Central memory CD4-positive, alpha-beta T cell (primary cell): ENCODE results near the gene COA7.
A peak's percentile ranks its signal among the peaks of the same experiment; 100 is the strongest.
"Not testable (repeated sequence)": the region's sequence is repeated elsewhere in the genome, so short reads cannot be mapped to it uniquely, and the experiment has no call there.

ENCODE experiments used
- DNase-seq: peaks from one replicate; pipeline ENCODE4 v3.0.0; 2022

The COA7 gene

DNA sequence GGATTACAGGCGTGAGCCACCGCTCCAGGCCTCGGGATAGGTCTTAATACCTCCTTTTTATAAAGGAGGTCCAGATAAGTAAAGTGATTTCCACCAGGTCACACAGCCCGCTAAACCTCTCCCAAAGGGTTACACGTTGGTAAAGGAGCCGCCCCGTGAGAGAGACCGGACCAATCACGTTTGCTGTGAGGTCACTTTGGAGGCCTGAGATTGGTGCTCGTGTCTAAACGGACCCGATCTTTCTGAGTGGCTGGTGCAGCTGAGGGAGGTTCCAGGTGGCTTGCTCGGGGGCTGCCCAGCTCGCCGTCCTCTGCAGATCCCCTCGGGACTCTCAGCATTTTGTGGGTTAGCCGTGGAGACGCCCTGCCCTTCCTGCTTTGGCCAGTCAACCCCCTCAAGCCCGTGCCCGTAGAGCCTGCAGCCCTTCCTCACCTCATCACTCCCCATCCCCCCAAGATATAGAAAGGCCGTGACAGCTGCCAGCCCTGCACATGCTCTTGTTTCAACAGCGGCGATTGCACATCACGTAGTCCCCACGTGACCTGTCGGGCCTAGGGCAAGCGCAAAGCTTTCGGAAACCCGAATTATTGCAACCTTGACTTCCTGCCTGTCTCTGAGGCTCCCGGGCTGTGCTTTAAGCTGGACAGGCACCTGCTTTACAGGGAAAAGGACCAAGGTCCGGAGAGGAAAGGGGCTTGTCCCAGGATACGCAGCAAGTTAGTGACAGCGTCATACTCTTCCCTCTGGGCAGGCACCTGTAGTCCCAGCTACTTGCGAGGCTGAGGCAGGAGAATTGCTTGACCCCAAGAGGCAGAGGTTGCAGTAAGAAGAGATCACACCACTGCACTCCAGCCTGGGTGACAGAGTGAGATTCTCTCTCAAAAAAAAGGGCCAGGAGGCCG is 5.0 kb upstream of the COA7 start:
- DNase-seq: peak; percentile 83

DNA sequence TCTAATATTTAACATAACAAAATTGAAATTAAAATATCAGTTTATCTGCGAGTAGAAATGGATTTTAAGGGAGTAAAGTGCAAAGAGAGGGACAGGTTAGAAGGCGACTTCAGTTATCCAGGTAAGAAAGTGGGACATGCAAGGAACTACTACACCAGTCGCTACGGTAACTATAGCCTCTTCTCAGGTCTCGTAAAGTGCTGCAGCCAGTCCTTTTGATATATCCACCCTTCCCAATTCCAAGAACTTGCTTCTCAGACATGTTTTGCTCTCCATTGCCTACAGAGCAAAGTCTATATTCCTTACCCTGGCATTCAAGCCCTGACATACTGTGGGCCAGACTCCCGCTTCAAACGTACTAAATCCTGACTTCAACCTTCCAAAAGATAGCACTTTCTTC is 2.5 kb downstream of the COA7 start:
- no peak for DNase-seq

DNA sequence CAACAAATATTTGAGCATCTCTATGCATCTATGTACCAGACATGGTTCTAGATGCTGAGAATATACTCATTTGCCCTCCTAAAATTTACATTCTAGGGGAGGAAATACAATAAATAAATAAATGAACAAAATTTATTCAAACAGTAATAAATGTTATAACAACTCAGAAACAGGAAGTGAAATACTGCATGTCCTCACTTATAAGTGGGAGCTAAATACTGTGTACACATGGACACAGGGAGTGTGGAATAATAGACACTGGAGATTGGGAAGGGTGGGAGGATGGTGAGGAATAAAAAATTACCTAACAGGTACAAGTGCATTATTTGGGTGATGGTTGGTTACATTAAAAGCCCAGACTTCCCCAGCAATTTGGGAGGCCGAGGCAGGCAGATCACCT is 4.3 kb downstream of the COA7 start:
- no peak for DNase-seq

DNA sequence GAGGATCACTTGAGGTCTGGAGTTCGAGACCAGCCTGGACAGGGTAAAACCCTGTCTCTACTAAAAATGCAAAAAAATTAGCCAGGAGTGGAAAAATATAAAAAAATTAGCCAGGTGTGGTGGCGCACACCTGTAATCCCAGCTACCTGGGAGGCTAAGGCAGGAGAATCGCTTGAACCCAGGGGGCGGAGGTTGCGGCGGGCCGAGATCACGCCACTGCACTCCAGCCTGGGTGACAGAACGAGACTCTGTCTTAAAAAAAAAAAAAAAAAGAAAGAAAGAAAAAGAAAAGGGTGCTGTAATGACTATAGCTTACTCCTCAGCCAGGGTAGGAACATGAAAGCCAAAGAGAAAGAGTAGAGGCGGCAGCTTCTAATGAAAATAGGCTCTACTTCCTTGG is 4.8 kb downstream of the COA7 start:
- not testable (repeated sequence) for DNase-seq

DNA sequence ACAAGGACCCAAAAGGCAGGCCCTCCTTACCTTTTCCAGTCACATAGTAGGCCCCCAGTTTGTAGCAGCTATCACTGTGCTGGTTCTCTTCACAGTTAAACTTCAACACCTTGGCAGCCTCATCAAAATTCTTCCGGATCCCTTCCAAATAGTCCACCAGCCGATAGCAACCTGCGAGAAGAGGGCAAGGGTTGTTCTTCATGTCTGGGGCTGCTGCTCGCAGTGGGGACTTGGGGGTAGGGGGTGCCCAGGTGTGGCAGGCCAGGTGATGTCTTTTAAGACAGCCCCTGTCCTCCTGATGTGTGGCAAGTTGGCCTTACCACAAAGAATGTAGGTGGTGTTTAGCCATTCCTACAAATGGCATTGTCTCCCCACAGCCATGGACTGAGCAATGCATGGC is 5.5 kb downstream of the COA7 start:
- DNase-seq: no peak

DNA sequence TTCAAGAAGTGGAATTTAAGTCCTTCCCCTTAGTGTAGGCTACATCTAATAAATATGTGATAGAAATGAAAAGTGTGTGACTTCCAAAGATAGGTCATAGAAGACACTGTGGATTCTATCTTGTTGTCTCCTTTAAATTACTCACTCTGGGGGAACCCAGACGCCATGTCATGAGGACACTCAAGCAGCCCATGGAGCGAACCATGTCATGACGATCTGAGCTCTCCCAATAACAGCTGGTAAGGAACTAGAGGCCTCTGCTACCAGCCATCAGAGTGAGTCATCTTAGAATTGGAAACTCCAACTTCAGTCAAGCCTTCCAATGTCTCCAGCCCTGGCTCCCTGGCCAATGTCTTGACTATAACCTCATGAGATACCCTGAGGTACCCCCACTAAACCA is 6.3 kb downstream of the COA7 start:
- DNase-seq: no peak

DNA sequence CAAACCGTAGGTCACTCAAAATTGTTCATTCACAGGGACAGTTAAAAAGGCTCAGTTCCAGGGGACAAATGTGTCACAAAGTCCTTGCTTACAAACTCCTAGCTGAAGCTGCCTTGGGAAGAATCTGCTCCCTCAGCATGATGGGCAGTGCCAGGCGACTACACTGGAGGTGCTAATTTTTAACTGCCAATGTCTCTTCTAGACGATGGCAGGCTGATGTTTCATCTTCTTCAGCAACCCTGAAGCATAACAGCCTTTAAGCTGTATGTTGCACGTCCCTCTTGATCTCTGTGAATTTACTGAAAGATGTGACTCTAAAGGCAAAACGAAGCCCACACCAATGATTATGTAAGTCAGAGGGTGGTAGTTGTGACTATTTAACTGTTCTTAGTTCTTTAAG is 11.3 kb downstream of the COA7 start:
- no peak for DNase-seq

DNA sequence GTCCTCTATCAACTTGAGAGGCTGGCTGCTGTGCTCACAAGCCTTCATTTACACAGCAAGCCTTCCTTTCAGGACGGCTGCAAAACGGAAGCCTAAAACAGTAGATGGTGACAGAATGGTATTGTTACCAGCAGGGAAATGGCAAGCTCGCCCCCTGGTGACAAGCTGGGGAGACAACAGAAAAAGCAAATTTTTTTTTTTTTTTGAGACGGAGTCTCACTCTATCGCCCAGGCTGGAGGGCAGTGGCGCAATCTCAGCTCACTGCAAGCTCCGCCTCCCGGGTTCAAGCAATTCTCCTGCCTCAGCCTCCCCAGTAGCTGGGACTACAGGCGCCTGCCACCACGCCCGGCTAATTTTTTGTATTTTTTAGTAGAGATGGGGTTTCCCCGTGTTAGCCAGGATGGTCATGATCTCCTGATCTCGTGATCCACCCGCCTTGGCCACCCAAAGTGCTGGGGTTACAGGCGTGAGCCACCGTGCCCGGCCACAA is 11.8 kb downstream of the COA7 start:
- peak; percentile 78 for DNase-seq

DNA sequence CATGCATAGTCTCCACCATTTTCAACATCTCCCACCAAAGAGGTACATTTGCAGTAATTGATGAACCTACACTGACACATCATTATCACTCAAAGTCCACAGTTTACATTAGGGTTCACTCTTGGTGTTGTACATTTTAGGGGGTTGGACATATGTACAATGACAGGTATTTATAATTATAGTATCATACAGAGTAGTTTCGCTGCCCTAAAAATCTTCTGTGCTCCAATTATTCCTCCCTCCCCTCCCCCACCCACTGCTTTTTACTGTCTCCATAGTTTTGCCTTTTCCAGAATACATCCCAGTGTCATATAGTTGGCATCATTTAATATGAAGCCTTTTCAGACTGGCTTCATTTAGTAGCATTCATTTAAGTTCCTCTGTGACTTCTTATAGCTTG is 13.6 kb downstream of the COA7 start:
- DNase-seq: no peak

DNA sequence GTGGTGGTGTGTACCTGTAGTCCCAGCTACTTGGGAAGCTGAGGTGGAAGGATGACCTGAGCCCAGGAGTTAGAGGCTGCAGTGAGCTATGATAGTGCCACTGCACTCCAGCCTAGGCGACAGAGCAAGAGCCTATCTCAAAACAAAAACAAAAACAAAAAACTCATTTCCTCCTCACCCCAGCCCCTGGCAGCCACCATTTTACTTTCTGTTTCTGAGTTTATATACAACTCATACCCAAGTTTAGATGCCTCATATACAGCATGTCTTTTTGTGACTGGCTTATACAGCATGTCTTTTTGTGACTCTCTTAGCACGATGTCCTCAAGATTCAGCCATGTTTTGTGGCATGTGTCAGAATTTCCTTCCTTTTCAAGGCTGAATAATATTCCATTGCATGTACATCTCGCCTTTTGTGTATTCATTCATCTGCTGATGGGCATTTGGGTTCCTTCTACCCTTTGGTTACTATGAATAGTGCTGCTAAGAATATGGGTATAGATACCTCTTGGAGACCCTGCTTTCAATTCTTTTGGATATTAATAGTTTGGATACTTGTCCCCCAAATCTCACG is 14.7 kb downstream of the COA7 start:
- DNase-seq: no peak

DNA sequence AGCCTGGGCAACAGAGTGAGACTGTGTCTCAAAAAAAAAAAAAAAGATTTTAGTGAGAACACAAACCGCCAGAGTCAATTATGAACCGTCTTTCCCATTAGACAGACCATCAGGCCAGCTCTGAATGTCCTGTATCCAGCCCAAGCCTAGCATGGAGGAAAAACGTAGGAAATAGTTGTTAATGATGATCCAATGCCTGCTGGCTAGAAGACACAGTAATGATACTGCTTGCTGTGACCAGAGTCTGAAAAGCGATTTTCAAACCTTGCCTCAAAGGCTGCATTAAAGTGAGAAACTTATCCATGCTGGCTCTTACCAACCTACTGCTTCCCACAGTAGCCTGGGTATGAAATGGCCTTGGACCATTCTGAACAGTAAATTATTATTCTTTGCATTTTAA is 17.0 kb downstream of the COA7 start:
- DNase-seq: no peak

DNA sequence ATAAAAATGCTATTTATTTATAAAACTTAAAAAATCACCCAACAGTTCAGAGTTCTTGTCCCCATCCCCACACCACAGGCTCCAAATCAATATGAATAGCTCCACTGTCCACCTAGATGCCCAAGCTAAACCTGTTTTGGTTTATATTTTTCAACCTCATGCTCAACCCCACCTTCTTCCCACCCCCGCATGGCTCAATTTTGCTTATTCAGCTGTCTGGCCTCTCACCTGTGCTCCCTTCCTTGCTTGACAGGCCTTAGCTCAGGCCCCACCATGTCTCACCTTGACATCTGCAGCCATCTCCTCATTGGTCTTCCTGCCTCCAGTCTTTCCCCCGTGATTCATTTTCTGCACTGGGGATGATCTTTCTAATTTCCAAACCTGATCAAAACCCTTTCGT is 17.8 kb downstream of the COA7 start:
- no peak for DNase-seq

DNA sequence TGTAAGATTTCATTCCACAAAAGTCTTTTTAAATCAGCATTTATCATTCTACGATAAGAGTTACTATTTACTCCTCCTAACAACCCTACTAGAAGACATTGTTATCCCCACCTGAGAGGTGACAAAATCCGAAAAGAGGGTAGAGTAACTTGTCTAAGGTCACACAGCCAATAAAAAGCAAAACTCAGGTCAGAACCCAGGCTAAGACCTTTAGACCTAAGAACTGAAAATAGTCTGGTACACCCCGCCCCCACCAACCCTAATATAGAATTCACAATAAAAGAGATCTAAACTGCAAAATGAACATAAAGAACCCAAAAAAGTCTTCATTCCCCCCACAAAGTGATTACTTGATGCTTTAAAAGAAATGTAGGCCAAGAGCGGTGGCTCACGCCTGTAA is 18.6 kb downstream of the COA7 start:
- DNase-seq: no peak

DNA sequence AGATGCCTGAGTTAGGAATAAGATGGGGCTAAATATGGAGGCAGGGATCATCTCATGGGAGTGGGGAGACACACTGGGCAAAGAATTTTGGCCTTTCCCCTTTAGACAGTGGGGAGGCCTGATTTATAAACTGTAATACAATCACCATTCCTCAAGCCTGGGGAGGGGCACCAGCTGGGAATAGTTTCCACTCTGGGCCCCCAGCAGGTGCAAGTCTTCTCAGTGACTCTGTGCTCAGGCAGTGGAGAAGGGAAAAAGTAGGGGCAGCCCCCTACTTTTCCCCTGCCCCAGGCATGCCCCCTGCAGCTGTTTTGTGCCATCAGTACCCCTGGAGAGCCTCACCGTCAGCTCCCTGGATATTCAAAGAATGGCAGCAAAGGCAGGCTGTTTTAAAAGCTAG is 19.1 kb downstream of the COA7 start:
- no peak for DNase-seq

DNA sequence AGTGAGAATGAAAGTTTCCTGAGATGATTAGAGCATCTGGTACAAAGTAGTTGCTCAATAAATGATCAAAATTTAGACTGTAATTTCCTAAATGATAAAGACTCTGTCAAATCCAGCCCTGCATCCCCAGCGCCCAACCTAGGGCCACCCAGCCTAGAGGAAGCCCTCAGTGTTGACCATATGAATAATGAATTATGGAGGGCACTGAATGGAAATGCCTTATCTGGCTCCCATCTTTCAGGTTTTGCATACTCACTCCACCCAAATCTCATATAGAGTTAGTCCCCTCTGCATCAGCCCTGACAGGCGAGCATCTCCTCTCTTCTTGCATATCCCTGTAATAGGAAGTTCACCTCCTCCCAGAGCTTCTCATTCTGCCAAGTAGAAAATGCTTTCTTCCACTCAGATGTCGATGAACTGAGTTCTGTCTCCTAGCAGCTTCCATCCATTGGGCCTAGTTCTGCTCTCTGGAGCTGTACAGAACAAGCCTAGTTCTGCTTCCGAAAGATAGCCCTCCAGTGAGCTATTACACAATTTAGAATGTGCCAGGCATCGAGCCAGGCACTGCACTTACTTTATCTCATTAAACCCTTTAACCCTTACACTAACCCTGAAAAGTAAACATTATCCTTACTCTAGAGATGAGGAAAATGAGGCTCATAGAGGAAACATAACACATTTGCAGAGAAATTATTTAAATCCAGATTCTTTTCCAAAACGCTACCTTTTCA is 20.9 kb downstream of the COA7 start:
- no peak for DNase-seq

DNA sequence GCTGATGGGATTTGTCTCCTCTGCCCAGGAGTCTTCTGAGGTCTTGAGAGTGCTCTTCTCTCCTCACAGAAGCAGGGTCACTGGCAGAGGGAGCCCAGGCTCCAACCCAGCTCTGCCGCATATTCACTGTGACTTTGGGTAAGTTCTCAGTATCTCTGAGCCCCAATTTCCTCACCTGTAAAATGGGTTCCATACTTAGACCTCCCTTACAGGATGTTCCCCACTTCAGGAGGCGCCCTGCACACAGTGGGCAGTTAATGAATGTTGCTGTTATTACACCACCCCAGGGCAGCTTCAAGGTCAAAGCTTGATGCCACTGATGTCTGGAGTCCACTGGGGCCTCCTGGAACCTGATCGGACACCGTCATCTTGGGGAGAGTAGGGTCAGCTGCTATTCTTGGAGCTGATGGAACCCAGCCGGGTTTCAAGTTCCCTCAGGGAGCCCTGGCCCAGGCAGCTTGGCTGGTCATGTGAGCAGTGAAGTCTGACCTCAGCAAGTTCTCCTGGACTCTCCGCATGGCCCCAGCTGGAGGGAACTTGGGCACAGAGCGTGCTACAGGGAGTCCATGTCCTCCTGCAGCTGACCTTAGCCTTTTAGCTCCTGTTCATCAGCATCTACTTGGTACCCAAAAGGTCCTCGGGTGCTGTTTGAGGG is 21.8 kb downstream of the COA7 start:
- no peak for DNase-seq

DNA sequence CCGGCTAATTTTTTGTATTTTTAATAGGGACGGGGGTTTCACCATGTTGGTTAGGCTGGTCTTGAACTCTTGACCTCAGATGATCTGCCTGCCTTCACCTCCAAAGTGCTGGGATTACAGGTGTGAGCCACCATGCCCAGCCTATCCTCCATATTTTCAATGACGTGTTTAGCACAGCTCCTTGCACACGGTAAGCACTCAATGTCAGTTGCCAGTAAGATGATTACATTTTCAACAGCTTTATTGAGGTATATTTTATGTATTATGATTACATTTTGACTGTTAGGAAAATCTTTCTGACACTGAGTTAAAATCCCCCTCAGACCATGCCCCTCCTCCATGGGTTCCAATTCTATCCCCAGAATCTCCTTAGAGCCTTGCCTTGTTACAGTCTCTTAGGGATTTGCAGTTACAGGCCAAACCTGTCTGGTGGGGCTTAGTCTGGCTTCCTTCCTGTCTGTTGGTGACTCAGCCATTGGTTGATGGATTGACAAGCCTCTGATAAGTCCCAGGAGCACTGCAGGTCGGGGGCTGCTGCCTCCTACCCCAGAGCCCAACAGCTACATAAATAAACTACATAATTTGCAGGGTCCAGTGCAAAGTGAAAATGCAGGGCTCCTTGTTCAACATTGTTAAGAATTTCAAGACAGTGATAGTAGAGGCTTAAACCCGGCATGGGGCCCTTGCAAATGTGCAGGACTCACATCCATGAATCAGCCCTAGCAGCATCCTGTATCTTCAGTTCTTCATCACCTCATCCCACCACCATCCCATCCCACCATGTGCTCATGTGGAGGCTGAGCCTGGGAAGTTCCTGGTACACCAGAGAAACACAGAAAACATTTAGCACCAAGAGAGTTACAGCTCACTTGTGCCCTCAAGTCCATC is 23.4 kb downstream of the COA7 start:
- DNase-seq: no peak

DNA sequence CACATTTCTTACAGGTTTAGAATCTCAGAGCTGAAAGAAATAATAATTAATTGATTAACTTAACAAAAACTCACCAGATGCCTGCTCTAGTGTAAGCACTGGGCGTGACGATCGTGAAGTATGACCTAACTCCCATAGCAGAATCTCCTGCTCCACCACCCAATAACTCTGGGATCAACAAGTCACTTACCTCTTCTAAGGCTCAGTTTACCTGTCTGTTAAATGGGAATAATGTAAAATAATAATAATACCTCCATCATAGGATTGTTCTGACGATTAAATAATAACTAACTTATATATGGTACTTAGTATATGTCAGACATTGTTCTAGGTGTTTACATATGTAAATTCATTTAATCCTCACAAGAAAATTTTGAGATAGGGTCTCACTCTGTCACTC is 24.6 kb downstream of the COA7 start:
- DNase-seq: no peak

DNA sequence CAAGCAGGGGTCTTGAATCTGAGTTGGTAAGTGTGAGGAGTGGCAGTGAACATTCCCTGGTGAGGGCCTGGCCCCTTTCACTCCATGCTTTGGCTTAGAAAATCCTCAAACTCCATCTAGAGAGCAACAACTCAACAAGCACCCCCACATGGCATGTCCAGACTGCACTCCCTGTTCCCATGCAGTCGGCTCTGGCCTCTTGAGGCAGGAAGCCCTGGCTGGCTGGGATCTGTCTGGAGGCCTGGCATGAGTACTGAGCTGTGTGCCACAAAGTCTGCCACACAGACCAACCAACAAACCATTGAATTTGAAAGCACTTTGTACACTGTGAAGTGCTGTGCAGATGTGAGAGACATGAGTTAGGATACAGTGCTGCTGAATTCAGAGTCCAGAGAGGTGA is 25.2 kb downstream of the COA7 start:
- DNase-seq: no peak

DNA sequence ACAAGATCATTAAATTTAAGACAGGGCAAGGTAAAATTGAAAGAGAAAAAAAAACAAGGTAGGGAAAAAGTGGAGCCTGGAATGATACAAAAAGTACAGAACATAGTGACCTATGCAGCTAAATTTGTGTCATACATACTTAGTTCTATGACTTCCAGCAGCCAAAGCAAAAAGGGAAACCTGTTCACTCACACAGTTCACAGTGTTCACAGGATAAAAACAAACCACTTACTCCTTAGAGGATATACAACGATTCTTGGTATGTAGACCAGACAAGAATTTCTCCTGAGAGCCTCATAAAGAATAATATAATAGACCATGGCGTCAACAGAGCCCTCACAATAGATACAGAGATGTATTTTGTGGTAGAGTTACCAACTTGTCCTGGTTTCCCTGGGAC is 27.5 kb downstream of the COA7 start:
- DNase-seq: no peak

DNA sequence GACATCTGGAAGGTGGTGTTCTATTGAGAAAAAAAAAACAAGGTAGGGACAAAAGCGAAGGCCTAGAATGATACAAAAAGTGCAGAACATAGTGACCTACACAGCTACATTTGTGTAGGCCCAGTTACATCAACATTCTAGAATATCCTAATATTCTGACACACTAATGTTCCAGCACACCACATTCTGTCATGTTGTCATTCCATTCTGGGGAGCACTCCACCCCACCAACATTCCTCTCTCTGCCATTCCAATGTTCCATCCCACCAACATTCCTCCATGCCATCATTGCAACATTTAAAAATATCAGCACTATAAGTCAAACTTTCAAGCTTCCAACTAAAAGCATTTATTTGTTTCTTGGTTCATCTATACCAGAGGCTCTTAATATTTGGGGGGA is 28.5 kb downstream of the COA7 start:
- no peak for DNase-seq

DNA sequence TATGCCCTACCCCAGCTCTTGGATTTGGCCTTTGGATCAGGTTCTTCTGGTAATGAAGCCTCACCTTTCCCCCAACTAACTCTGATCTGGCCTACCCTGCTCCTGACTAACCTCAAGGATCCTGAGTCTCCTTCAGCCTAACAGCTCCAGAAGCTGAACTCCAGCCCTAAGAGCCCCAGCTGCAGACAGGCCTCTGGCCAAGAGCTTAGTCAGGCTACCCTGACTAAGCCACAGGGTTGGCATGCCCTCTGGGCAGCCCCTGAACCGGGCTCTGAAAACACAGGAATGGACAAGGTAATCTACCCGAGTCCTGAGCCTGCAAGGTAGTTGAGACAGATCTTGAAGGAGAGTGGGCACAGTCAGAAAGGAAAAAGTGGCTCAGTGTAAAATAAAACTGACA is 29.4 kb downstream of the COA7 start:
- DNase-seq: no peak
